Nephron progenitor cell (in vitro differentiated cells): ENCODE results near the gene SLITRK1.

ENCODE experiments used
- DNase-seq: peaks from one replicate; pipeline ENCODE4 v3.0.0; 2021
- H3K27ac Mint-ChIP-seq: 2 replicates; pipeline ENCODE4 v1.8.0; 2021; ENCODE audit warnings: mild to moderate bottlenecking, moderate library complexity, mixed read lengths
- H3K27me3 Mint-ChIP-seq: 2 replicates; pipeline ENCODE4 v1.8.0; 2021; ENCODE audit warnings: mild to moderate bottlenecking, low read depth, mixed read lengths; ENCODE audit not compliant: poor library complexity
- H3K36me3 Mint-ChIP-seq: 2 replicates; pipeline ENCODE4 v1.8.0; 2021; ENCODE audit warnings: low read depth, mixed read lengths
- H3K4me1 Mint-ChIP-seq: 2 replicates; pipeline ENCODE4 v1.8.0; 2021; ENCODE audit warnings: mixed read lengths
- H3K4me3 Mint-ChIP-seq: 2 replicates; pipeline ENCODE4 v1.8.0; 2021; ENCODE audit warnings: mild to moderate bottlenecking, moderate library complexity, mixed read lengths
- H3K9me3 Mint-ChIP-seq: 2 replicates; pipeline ENCODE4 v1.8.0; 2021; ENCODE audit warnings: mild to moderate bottlenecking, moderate library complexity, mixed read lengths
- TF ChIP-seq, protein P1 (sequence below): fragments of 200-600 bp; sonication (generic); IDR thresholded peaks from 2 replicates; pipeline ENCODE4 v1.5.0; 2021; ENCODE audit warnings: antibody characterized with exemption

Gene SLITRK1

DNA sequence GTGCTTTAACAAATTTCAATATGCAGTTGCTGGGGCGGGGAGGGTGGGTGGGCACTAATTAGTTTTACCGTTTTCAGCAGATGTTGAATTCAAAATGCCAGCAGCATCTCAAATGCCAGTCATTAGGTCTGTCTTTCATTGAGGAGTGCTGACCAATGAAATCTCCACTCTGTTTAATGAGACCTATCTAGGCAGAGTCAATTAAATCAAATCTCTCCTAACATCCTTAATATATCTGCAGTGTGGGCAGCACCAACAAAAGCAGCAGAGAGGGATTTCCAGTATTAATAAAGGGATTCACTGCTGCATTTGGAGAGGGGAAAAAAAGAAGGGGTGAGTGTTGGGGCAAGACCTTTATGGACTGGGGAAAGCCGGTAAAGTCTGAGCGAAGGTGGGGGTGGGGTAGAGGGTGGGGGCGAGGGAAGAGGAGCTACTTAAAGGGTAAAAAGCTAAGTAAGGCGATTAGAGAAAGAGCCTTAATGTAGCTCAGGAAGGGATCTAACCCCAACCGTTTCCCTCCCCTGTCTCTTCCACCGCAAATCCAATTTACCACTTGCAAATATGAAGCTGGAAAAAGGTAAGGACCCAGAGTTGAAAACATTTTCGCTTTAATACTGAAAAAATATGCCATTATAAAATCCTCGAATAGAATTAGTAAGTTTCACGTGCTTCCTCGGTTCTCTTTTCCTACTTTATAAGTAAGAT, 4.5 kb downstream of the SLITRK1 start:
- H3K27me3 Mint-ChIP-seq, result peaks cover 74% of the 10 kb centered on the region
- no peak overlapping the region for H3K4me3 Mint-ChIP-seq
- H3K27ac Mint-ChIP-seq, result no peak overlapping the region
- TF ChIP-seq, protein P1, sequence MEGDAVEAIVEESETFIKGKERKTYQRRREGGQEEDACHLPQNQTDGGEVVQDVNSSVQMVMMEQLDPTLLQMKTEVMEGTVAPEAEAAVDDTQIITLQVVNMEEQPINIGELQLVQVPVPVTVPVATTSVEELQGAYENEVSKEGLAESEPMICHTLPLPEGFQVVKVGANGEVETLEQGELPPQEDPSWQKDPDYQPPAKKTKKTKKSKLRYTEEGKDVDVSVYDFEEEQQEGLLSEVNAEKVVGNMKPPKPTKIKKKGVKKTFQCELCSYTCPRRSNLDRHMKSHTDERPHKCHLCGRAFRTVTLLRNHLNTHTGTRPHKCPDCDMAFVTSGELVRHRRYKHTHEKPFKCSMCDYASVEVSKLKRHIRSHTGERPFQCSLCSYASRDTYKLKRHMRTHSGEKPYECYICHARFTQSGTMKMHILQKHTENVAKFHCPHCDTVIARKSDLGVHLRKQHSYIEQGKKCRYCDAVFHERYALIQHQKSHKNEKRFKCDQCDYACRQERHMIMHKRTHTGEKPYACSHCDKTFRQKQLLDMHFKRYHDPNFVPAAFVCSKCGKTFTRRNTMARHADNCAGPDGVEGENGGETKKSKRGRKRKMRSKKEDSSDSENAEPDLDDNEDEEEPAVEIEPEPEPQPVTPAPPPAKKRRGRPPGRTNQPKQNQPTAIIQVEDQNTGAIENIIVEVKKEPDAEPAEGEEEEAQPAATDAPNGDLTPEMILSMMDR, result no peak
- DNase-seq, result no peak
- peaks cover 31% of the 10 kb centered on the region for H3K4me1 Mint-ChIP-seq
- H3K36me3 Mint-ChIP-seq, result no peaks in the 10 kb centered on the region
- no peaks in the 10 kb centered on the region for H3K9me3 Mint-ChIP-seq

DNA sequence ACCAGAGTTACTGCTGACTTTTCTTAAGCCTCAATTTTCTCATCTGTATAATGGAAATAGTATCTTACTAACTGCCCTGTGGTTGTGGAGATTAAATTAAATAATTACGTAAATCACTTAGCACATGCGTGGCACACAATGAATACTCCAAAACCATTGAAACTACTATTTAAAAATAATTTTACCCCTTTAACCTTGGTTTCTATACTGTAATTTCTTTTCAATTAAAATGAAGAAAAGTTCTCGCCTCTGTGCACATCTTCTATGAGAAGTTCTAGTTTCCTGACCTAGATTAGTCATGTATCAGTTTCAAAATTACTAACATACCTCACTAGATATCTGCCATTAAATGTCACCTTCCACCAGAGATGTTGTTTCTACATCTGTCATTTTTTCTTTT, 5.7 kb downstream of the SLITRK1 start:
- Mint-ChIP-seq H3K4me3 (no peak overlapping the region), H3K27ac (no peak overlapping the region), H3K4me1 (peaks cover 19% of the 10 kb centered on the region), H3K27me3 (peaks cover 61% of the 10 kb centered on the region), H3K9me3 (no peaks in the 10 kb centered on the region), H3K36me3 (no peaks in the 10 kb centered on the region)
- TF ChIP-seq, protein P1, result no peak
- DNase-seq, result no peak

DNA sequence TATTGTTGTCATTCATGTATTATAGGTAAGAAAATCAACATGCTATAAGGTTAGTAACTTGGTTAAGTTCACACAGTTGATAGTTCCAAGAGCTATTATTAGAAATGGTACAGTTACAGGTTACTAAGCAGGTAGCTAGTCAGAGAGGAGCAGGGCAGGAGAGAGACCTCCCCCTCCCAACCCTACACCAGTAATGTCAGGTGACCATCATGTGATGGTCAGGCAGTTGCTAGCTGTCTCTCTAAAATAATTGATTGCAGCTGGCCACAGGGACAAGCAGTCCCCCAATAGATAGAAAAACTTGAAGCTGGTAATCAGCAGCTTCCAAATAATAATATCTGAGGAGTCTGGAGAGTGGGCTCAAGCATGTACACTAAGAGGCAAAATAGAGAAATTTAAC, 14.6 kb downstream of the SLITRK1 start:
- DNase-seq, result no peak
- TF ChIP-seq, protein P1, result no peak
- Mint-ChIP-seq H3K4me1 (no peaks in the 10 kb centered on the region), H3K27me3 (no peaks in the 10 kb centered on the region), H3K4me3 (no peak overlapping the region), H3K36me3 (no peaks in the 10 kb centered on the region), H3K9me3 (no peaks in the 10 kb centered on the region), H3K27ac (no peak overlapping the region)

DNA sequence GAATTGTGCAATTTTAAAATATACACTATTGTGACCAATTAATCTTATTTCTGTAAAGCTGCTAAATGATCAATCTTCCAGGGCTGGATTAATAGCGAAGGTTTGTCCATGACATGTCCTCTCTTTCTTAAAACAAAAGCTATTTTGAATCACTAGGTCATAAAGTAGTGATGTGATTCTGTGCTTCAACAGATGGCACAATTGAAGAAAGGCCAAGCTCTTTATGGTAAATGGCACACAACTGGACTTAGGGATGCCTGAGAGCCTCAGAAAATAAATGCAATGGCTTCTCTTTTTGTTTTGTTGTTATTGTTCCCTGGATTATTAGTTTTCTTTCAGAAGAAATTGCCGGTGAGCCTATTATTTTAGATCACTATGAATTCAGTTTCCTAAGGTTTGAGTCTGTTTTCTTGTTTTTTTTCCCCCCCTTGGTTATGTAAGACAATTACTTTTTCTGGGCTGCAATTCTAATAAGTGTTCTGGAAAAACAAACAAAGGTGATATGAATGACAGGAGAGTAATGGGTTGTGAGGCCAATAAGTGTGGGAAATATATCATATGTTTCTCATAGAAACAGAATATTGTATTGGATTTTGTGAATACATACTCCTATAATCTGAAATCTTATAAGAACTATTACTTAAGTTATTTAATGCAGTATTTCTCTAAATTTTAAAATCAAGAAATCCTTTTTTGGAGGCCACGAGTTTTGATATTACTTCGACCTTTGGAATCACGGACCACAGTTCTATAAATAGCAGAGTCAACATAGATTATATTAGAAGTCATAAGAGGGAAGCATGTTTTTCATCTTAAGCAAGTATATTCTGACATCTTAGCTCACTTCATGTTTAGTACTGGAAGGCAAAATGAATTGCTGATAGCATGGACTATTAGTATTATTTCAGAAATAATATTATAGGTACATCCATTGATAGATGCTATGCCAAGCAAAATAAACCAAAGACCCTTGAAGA, 16.8 kb downstream of the SLITRK1 start:
- no peaks in the 10 kb centered on the region for H3K4me1 Mint-ChIP-seq
- no peak overlapping the region for H3K27ac Mint-ChIP-seq
- H3K9me3 Mint-ChIP-seq, result no peaks in the 10 kb centered on the region

DNA sequence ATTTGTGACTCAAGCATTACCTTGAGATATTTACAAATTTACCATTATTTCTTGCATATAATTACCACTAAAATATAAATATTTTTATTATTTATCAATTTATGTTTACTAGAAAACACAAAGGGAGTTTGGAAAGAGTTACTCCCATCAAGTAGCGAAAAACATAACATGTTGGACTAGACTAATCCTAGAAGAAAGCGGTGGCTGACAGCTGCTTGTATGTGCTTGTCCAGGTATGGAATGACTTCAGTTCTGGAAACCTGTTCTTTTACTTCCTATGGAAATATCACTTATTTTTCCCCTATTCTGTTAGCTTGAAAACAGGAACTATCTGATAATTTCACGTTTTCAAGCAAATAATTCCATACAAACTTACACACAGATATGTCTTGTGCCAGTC, 28.5 kb downstream of the SLITRK1 start:
- H3K27me3 Mint-ChIP-seq, result peaks cover 4% of the 10 kb centered on the region
- no peaks in the 10 kb centered on the region for H3K9me3 Mint-ChIP-seq
- no peaks in the 10 kb centered on the region for H3K36me3 Mint-ChIP-seq
- no peak overlapping the region for H3K4me3 Mint-ChIP-seq
- TF ChIP-seq, protein P1, result no peak
- H3K27ac Mint-ChIP-seq, result no peak overlapping the region
- H3K4me1 Mint-ChIP-seq, result no peaks in the 10 kb centered on the region
- no peak for DNase-seq

More for the DNA sequence above, 16.8 kb downstream of the SLITRK1 start:
- DNase-seq, result no peak
- TF ChIP-seq, protein P1, result no peak
- Mint-ChIP-seq H3K27me3 (no peaks in the 10 kb centered on the region), H3K36me3 (no peaks in the 10 kb centered on the region), H3K4me3 (no peak overlapping the region)
